ENCODE results near the gene CCNA2. TPM values are rescaled to one million over a fixed set of nuclear protein-coding genes. Genes with fewer than 3 reads are reported as not detected.

Gene CCNA2
- total RNA-seq, 1 donor from 2014 or later: 8.2 TPM

GRCh38 chr4:121819216-121819965 is 4.3 kb downstream of the CCNA2 start:
- TF ChIP-seq, protein P1, sequence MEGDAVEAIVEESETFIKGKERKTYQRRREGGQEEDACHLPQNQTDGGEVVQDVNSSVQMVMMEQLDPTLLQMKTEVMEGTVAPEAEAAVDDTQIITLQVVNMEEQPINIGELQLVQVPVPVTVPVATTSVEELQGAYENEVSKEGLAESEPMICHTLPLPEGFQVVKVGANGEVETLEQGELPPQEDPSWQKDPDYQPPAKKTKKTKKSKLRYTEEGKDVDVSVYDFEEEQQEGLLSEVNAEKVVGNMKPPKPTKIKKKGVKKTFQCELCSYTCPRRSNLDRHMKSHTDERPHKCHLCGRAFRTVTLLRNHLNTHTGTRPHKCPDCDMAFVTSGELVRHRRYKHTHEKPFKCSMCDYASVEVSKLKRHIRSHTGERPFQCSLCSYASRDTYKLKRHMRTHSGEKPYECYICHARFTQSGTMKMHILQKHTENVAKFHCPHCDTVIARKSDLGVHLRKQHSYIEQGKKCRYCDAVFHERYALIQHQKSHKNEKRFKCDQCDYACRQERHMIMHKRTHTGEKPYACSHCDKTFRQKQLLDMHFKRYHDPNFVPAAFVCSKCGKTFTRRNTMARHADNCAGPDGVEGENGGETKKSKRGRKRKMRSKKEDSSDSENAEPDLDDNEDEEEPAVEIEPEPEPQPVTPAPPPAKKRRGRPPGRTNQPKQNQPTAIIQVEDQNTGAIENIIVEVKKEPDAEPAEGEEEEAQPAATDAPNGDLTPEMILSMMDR (IDR thresholded peaks at IDR 0.05): no peak
- no peaks in the 10 kb centered on the region for H3K27me3 Mint-ChIP-seq (ENCODE audit: low read depth)
- H3K27ac Mint-ChIP-seq (ENCODE audit: unreplicated experiment): peak overlapping the region; percentile 46
- peaks cover 11% of the 10 kb centered on the region for H3K36me3 Mint-ChIP-seq (ENCODE audit: low read depth)
- peaks cover 57% of the 10 kb centered on the region for H3K4me1 Mint-ChIP-seq (ENCODE audit: low read depth)
- no peak for DNase-seq (ENCODE audit: low spot score)
- no peak overlapping the region for H3K4me3 Mint-ChIP-seq (ENCODE audit: unreplicated experiment)
- H3K9me3 Mint-ChIP-seq (ENCODE audit: low read depth): no peaks in the 10 kb centered on the region

GRCh38 chr4:121818215-121818614 is 5.5 kb downstream of the CCNA2 start:
- no peak for DNase-seq (ENCODE audit: low spot score)
- no peaks in the 10 kb centered on the region for H3K9me3 Mint-ChIP-seq (ENCODE audit: low read depth)
- peaks cover 13% of the 10 kb centered on the region for H3K36me3 Mint-ChIP-seq (ENCODE audit: low read depth)
- TF ChIP-seq, protein P1 (IDR thresholded peaks at IDR 0.05): no peak
- H3K4me1 Mint-ChIP-seq (ENCODE audit: low read depth): peaks cover 54% of the 10 kb centered on the region
- H3K4me3 Mint-ChIP-seq (ENCODE audit: unreplicated experiment): no peak overlapping the region
- no peaks in the 10 kb centered on the region for H3K27me3 Mint-ChIP-seq (ENCODE audit: low read depth)
- H3K27ac Mint-ChIP-seq (ENCODE audit: unreplicated experiment): peak overlapping the region; percentile 63

DNA sequence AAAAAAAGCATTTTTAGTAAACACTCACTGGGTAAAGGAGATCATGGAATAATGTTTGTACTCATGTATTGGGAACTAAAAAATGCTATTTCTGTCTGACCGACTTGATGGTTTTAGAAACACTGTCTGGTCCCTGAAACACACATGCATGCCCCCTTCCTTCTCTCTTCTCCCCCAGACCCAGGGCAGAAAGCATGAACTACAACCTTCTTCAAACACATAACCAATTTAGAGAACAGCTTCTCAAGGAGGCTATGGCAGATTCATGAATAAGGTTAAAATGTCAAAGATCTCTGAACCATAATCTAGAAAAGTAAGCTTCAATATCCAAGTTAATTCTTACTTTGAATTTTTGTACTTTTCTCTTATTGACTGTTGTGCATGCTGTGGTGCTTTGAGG is 6.0 kb downstream of the CCNA2 start:
- H3K27me3 Mint-ChIP-seq (ENCODE audit: low read depth): no peaks in the 10 kb centered on the region
- TF ChIP-seq, protein P1 (IDR thresholded peaks at IDR 0.05): no peak
- DNase-seq (ENCODE audit: low spot score): no peak
- peaks cover 13% of the 10 kb centered on the region for H3K36me3 Mint-ChIP-seq (ENCODE audit: low read depth)
- H3K4me1 Mint-ChIP-seq (ENCODE audit: low read depth): peaks cover 49% of the 10 kb centered on the region
- no peaks in the 10 kb centered on the region for H3K9me3 Mint-ChIP-seq (ENCODE audit: low read depth)
- H3K4me3 Mint-ChIP-seq (ENCODE audit: unreplicated experiment): no peak overlapping the region
- peak overlapping the region; percentile 4 for H3K27ac Mint-ChIP-seq (ENCODE audit: unreplicated experiment)

GRCh38 chr4:121817006-121817405 is 6.7 kb downstream of the CCNA2 start:
- Mint-ChIP-seq H3K4me1 (ENCODE audit: low read depth) (peaks cover 42% of the 10 kb centered on the region), H3K36me3 (ENCODE audit: low read depth) (peaks cover 14% of the 10 kb centered on the region), H3K4me3 (ENCODE audit: unreplicated experiment) (no peak overlapping the region), H3K27me3 (ENCODE audit: low read depth) (no peaks in the 10 kb centered on the region), H3K9me3 (ENCODE audit: low read depth) (no peaks in the 10 kb centered on the region), H3K27ac (ENCODE audit: unreplicated experiment) (no peak overlapping the region)
- no peak for DNase-seq (ENCODE audit: low spot score)
- TF ChIP-seq, protein P1 (IDR thresholded peaks at IDR 0.05): no peak

DNA sequence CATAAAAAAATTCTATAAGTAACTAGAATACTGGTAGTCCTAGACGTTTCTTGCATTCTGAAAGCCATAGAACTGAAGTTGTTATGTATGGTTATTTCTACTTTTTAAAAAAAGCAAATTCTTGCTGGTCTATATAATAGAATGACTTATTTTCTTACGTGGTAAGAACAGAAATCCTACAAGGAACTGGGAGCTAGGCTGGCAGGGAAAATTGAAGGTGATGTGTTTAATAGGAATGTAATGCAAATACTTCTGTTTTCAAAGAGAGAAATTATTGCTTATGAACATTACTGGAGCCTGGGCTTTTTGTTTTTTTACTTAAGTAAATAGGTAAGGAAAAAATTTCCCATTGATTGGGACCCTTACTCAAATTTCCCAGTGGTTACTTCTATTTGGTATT is 8.9 kb downstream of the CCNA2 start:
- H3K4me1 Mint-ChIP-seq (ENCODE audit: low read depth): peaks cover 24% of the 10 kb centered on the region
- TF ChIP-seq, protein P1 (IDR thresholded peaks at IDR 0.05): no peak
- H3K36me3 Mint-ChIP-seq (ENCODE audit: low read depth): peaks cover 16% of the 10 kb centered on the region
- no peak for DNase-seq (ENCODE audit: low spot score)
- no peaks in the 10 kb centered on the region for H3K9me3 Mint-ChIP-seq (ENCODE audit: low read depth)
- no peaks in the 10 kb centered on the region for H3K27me3 Mint-ChIP-seq (ENCODE audit: low read depth)
- no peak overlapping the region for H3K27ac Mint-ChIP-seq (ENCODE audit: unreplicated experiment)
- H3K4me3 Mint-ChIP-seq (ENCODE audit: unreplicated experiment): no peak overlapping the region
